ENCODE results near the gene ITGB3.

ITGB3 gene

DNA sequence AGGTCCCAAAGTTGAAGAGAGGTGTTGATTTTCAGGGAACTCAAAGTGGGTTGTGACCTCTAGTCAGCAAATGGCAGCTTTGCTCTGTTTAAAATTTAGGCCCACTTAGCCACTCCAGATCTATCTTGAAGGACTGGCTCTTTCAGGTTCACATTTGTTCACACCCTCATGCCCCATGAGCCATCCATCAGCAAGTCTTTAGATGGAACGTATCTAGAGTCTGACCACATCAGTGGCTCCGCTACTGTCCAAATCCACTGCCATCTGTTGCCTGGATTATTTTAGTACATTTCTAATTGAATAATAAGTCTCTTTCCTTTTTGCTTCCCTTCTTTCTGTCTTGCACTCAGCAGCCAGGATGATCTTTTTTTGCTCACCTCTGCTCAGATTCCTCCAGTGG lies 10.5 kb downstream of the ITGB3 start:
- Histone ChIP-seq H3K27me3 (ENCODE audit: low read length) (no peaks in the 10 kb centered on the region), H3K79me2 (ENCODE audit: insufficient read depth, low read length) (no peaks in the 10 kb centered on the region), H3K9me2 (replicated peaks; ENCODE audit: insufficient read depth, low read length) (no peaks in the 10 kb centered on the region), H2AFZ (ENCODE audit: low read depth, low read length, severe bottlenecking) (no peak overlapping the region), H3K9ac (ENCODE audit: low read length) (no peak overlapping the region), H3K9me3 (ENCODE audit: insufficient read depth, low read length) (no peaks in the 10 kb centered on the region; the same call in 1 of the 2 replicates), H3F3A (ENCODE audit: insufficient read depth) (no peaks in the 10 kb centered on the region), H3K36me3 (ENCODE audit: low read length) (no peaks in the 10 kb centered on the region), H4K20me1 (ENCODE audit: low read depth, low read length) (no peaks in the 10 kb centered on the region), H3K4me3 (ENCODE audit: insufficient read depth, low read length, poor library complexity, severe bottlenecking) (no peak overlapping the region), H3K4me2 (ENCODE audit: low read depth, low read length, poor library complexity, severe bottlenecking) (no peak overlapping the region), H3K27ac (ENCODE audit: low read depth, low read length) (no peak overlapping the region)
- TF ChIP-seq CTCF (IDR thresholded peaks at IDR 0.05; ENCODE audit: insufficient read depth, low read length, poor library complexity, severe bottlenecking) = no peak
- TF ChIP-seq EZH2phosphoT487 (conservative IDR thresholded peaks at IDR 0.05; ENCODE audit: low read length) = no peak

DNA sequence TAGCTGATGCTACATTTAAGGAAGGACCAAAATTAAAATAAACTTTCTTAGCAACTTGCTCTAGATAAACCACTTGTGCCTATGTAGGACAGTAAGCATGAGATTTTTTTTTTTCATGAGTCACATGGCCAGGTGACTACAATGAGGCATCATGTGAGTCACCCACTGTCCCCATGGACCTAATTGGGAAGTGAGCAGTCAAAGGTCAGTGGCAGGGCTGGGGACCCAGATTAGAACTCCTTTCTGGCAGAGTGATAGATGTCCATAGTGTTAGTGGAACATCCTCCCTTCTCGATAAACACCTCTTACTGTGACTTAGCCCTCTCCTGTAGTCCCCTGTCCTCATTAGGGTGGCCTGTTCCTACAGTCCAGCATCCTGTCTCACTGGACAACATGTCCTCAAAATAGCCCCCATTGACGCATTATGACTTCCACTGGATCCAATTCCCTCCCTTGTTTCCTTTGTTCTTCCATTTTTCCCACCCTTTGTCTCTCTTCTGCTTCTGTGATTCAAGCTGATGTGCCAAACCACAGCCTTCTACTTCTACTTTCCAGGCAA lies 12.4 kb downstream of the ITGB3 start:
- TF ChIP-seq CTCF (IDR thresholded peaks at IDR 0.05; ENCODE audit: insufficient read depth, low read length, poor library complexity, severe bottlenecking) (no peak), EZH2phosphoT487 (conservative IDR thresholded peaks at IDR 0.05; ENCODE audit: low read length) (no peak)

DNA sequence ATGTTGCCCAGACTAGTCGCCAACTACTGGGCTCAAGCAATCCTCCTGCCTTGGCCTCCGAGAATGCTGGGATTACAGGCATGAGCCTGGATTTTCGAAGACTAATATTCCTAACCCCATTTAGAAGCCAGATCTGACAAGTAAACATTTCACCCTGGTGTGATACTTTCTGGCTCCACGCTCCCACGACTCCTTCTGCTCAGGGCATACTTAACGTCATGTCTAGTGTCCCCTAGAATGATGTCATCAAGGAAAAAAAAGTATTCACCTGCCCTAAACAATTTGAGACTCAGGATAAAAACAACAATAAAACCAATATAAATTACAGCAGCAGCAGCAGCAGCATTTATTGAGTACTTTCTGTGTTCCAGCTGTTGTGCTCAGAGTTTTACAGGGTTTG lies 13.2 kb downstream of the ITGB3 start:
- no peak for TF ChIP-seq EZH2phosphoT487 (conservative IDR thresholded peaks at IDR 0.05; ENCODE audit: low read length)
- no peak for TF ChIP-seq CTCF (IDR thresholded peaks at IDR 0.05; ENCODE audit: insufficient read depth, low read length, poor library complexity, severe bottlenecking)
- Histone ChIP-seq H3K79me2 (ENCODE audit: insufficient read depth, low read length) (no peaks in the 10 kb centered on the region), H3K4me2 (ENCODE audit: low read depth, low read length, poor library complexity, severe bottlenecking) (no peak overlapping the region), H3K9me3 (ENCODE audit: insufficient read depth, low read length) (no peaks in the 10 kb centered on the region; the same call in 1 of the 2 replicates), H2AFZ (ENCODE audit: low read depth, low read length, severe bottlenecking) (no peak overlapping the region), H3K36me3 (ENCODE audit: low read length) (no peaks in the 10 kb centered on the region), H3K27me3 (ENCODE audit: low read length) (no peaks in the 10 kb centered on the region), H3K4me3 (ENCODE audit: insufficient read depth, low read length, poor library complexity, severe bottlenecking) (no peak overlapping the region), H3F3A (ENCODE audit: insufficient read depth) (no peaks in the 10 kb centered on the region), H4K20me1 (ENCODE audit: low read depth, low read length) (no peaks in the 10 kb centered on the region), H3K9me2 (replicated peaks; ENCODE audit: insufficient read depth, low read length) (no peaks in the 10 kb centered on the region), H3K27ac (ENCODE audit: low read depth, low read length) (no peak overlapping the region), H3K9ac (ENCODE audit: low read length) (no peak overlapping the region)

More for the DNA sequence above, 12.4 kb downstream of the ITGB3 start:
- no peak overlapping the region for H3K4me3 ChIP-seq (ENCODE audit: insufficient read depth, low read length, poor library complexity, severe bottlenecking)
- no peaks in the 10 kb centered on the region for H3K36me3 ChIP-seq (ENCODE audit: low read length)
- H3K27me3 ChIP-seq (ENCODE audit: low read length) = no peaks in the 10 kb centered on the region
- no peaks in the 10 kb centered on the region for H3K9me2 ChIP-seq (replicated peaks; ENCODE audit: insufficient read depth, low read length)
- H2AFZ ChIP-seq (ENCODE audit: low read depth, low read length, severe bottlenecking) = no peak overlapping the region
- H3K4me2 ChIP-seq (ENCODE audit: low read depth, low read length, poor library complexity, severe bottlenecking) = no peak overlapping the region
- no peak overlapping the region for H3K9ac ChIP-seq (ENCODE audit: low read length)
- no peaks in the 10 kb centered on the region; the same call in 1 of the 2 replicates for H3K9me3 ChIP-seq (ENCODE audit: insufficient read depth, low read length)
- H4K20me1 ChIP-seq (ENCODE audit: low read depth, low read length) = no peaks in the 10 kb centered on the region
- no peaks in the 10 kb centered on the region for H3F3A ChIP-seq (ENCODE audit: insufficient read depth)
- no peak overlapping the region for H3K27ac ChIP-seq (ENCODE audit: low read depth, low read length)
- H3K79me2 ChIP-seq (ENCODE audit: insufficient read depth, low read length) = no peaks in the 10 kb centered on the region

All from SU-DHL-6 (cell line).